H1 (cell line): ENCODE results near the gene EPHB6. TPM values are rescaled to one million over a fixed set of nuclear protein-coding genes. Genes with fewer than 3 reads are reported as not detected.

Experiments used
- CHD7 ChIP-seq: fragments of 300-600 bp; sonication (generic); IDR thresholded peaks from 2 replicates; pipeline ENCODE4 v1.7.1; 2012; ENCODE audit warnings: low read length, moderate library complexity, mild to moderate bottlenecking, inconsistent platforms; ENCODE audit not compliant: insufficient replicate concordance
- SRF ChIP-seq: IDR thresholded peaks from 2 replicates; pipeline ENCODE4 v1.6.1; 2011; ENCODE audit warnings: mild to moderate bottlenecking, low read depth, low read length, moderate library complexity
- polyA plus RNA-seq, 7 experiments: library from polyadenylated mRNA; depleted of rRNA in 3 of 7; stranded (reverse) in 5 of 7; unstranded in 2 of 7; fragments of >200 nt in 5 of 7; fragments of 200-250 nt in 2 of 7; gene quantifications; 1 replicate in 5 of 7; 2 replicates in 1 of 7; 4 replicates in 1 of 7; pipeline versions ENCODE4 v1.2.1 to v1.2.3, GENCODE V29; 2011 to 2013; ENCODE audit warnings: missing spikeins in 2 of 7, mixed read lengths in 2 of 7
- total RNA-seq: library from RNA; stranded (reverse); fragmentation: NEBNext Ultra II Directional; extraction: Animal tissue kit (Norgen Biotek cat#: 25700); gene quantifications from 2 replicates; pipeline ENCODE4 v1.2.1, GENCODE V29; 2021

Gene EPHB6
- total and polyA plus RNA-seq, 2 of the 8 experiments (the other 6 are each of a cell fraction or from before 2014, with no cell fraction given) = 19.7 TPM

GRCh38 chr7:142885311-142886230, 30.7 kb downstream of the EPHB6 start, which contains the start of gene TRPV6 (continued):
- TF ChIP-seq CHD7 = no peak
- no peak for TF ChIP-seq SRF
